ENCODE data around the gene SPTLC1. TPM values are rescaled to one million over a fixed set of nuclear protein-coding genes. Genes with fewer than 3 reads are reported as not detected.

The SPTLC1 gene
- total and polyA plus RNA-seq, 2 of the 13 experiments (the other 11 are each of a cell fraction or from before 2014, with no cell fraction given): 56.2 to 72.5 TPM

- TF ChIP-seq ZNF556 (CRISPR knock-in tag; IDR thresholded peaks at IDR 0.05; ENCODE audit: borderline replicate concordance): 0 out of 2 replicates have a peak, but pooled peaks have one; percentile 27
- TF ChIP-seq, protein P1, sequence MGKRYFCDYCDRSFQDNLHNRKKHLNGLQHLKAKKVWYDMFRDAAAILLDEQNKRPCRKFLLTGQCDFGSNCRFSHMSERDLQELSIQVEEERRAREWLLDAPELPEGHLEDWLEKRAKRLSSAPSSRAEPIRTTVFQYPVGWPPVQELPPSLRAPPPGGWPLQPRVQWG (CRISPR knock-in tag; IDR thresholded peaks at IDR 0.05; ENCODE audit: borderline replicate concordance, low read depth): no peak
- TF ChIP-seq DRAP1 (CRISPR knock-in tag; IDR thresholded peaks at IDR 0.05): peak; percentile 88
- TF ChIP-seq ZSCAN12 (CRISPR knock-in tag; IDR thresholded peaks at IDR 0.05): no peak
- no peak for TF ChIP-seq ZNF33A (CRISPR knock-in tag; IDR thresholded peaks at IDR 0.05; ENCODE audit: borderline replicate concordance)
- no peak for TF ChIP-seq ZNF746 (CRISPR knock-in tag; IDR thresholded peaks at IDR 0.05)
- peak; percentile 99 for TF ChIP-seq SAP130 (CRISPR knock-in tag; IDR thresholded peaks at IDR 0.05; ENCODE audit: low read depth)
- TF ChIP-seq ZFP36 (IDR thresholded peaks at IDR 0.05; ENCODE audit: borderline replicate concordance, low read depth, low read length, partially characterized antibody): no peak
- TF ChIP-seq THAP9 (CRISPR knock-in tag; IDR thresholded peaks at IDR 0.05; ENCODE audit: borderline replicate concordance): peak; percentile 77; the same call in 1 of the 2 replicates
- 0 out of 2 replicates have a peak, but pooled peaks have one; percentile 22 for TF ChIP-seq TP53 (CRISPR knock-in tag; conservative IDR thresholded peaks at IDR 0.05)
- no peak for TF ChIP-seq ARNT2 (CRISPR knock-in tag; IDR thresholded peaks at IDR 0.05; ENCODE audit: low read depth)
- TF ChIP-seq SP140L (CRISPR knock-in tag; IDR thresholded peaks at IDR 0.05; ENCODE audit: borderline replicate concordance): peak; percentile 30; the same call in 1 of the 2 replicates
- TF ChIP-seq SMARCC2 (IDR thresholded peaks at IDR 0.05): no peak
- peak; percentile 62; the same call in 1 of the 2 replicates for TF ChIP-seq MYC (CRISPR knock-in tag; IDR thresholded peaks at IDR 0.05; ENCODE audit: borderline replicate concordance)
- TF ChIP-seq ERF (CRISPR knock-in tag; IDR thresholded peaks at IDR 0.05): 0 out of 2 replicates have a peak, but pooled peaks have one; percentile 81
- no peak for TF ChIP-seq ZNF562 (CRISPR knock-in tag; IDR thresholded peaks at IDR 0.05; ENCODE audit: borderline replicate concordance)
- no peak for TF ChIP-seq ZNF7 (CRISPR knock-in tag; IDR thresholded peaks at IDR 0.05)
- TF ChIP-seq ZNF17 (CRISPR knock-in tag; IDR thresholded peaks at IDR 0.05): no peak
- peak; percentile 66; the same call in 1 of the 2 replicates for TF ChIP-seq ELF4 (CRISPR knock-in tag; IDR thresholded peaks at IDR 0.05; ENCODE audit: borderline replicate concordance)
- no peak for TF ChIP-seq ZNF367 (CRISPR knock-in tag; IDR thresholded peaks at IDR 0.05; ENCODE audit: borderline replicate concordance)
- no peak for TF ChIP-seq GRHL1 (CRISPR knock-in tag; conservative IDR thresholded peaks at IDR 0.05)
- TF ChIP-seq ZNF451 (CRISPR knock-in tag; IDR thresholded peaks at IDR 0.05): no peak
- TF ChIP-seq SOX13 (IDR thresholded peaks at IDR 0.05): no peak
- TF ChIP-seq SOX13 (CRISPR knock-in tag; conservative IDR thresholded peaks at IDR 0.05 in 1 of 2, IDR thresholded peaks at IDR 0.05 in 1 of 2): peak in 1 of 2 experiments; percentile 49; a peak in 1 of 4 replicates
- TF ChIP-seq ZNF773 (CRISPR knock-in tag; IDR thresholded peaks at IDR 0.05; ENCODE audit: borderline replicate concordance): no peak
These were observed at the start of gene SPTLC1 (continued) for GRCh38 chr9:92115071-92115858.
